Type B pancreatic cell (in vitro differentiated cells): ENCODE measurements around the gene ROCK1. TPM values are rescaled to one million over a fixed set of nuclear protein-coding genes. Genes with fewer than 3 reads are reported as not detected.

ENCODE experiments used
- DNase-seq: peaks from one replicate; pipeline ENCODE4 v3.0.0; 2021; ENCODE audit warnings: mixed read lengths; ENCODE audit not compliant: unreplicated experiment; ENCODE audit errors: extremely low spot score
- H3K27ac Mint-ChIP-seq: 2 replicates; pipeline ENCODE4 v1.8.0; 2021; ENCODE audit warnings: mild to moderate bottlenecking, mixed read lengths
- H3K27me3 Mint-ChIP-seq: 2 replicates; pipeline ENCODE4 v1.8.0; 2021; ENCODE audit warnings: mixed read lengths
- H3K36me3 Mint-ChIP-seq: 2 replicates; pipeline ENCODE4 v1.8.0; 2021; ENCODE audit warnings: mixed read lengths
- H3K4me1 Mint-ChIP-seq: one replicate; pipeline ENCODE4 v1.8.0; 2021; ENCODE audit warnings: mixed read lengths; ENCODE audit not compliant: unreplicated experiment
- H3K4me3 Mint-ChIP-seq: 2 replicates; pipeline ENCODE4 v1.8.0; 2021; ENCODE audit warnings: mild to moderate bottlenecking, mixed read lengths
- H3K9me3 Mint-ChIP-seq: 2 replicates; pipeline ENCODE4 v1.8.0; 2021; ENCODE audit warnings: mixed read lengths
- CTCF ChIP-seq: fragments of 200-600 bp; sonication (generic); conservative IDR thresholded peaks from 2 replicates; pipeline ENCODE4 v1.5.0; 2021; ENCODE audit warnings: antibody characterized with exemption, mild to moderate bottlenecking
- total RNA-seq: library from RNA; stranded (reverse); gene quantifications from 2 replicates; pipeline ENCODE4 v1.2.1, GENCODE V29; 2021; ENCODE audit warnings: low replicate concordance

ROCK1 gene
- total RNA-seq, 1 donor from 2014 or later: 42.4 TPM

- no peak for DNase-seq
- H3K27me3 Mint-ChIP-seq: peaks cover 2% of the 10 kb centered on the region
- H3K4me3 Mint-ChIP-seq: no peak overlapping the region
- peaks cover 7% of the 10 kb centered on the region for H3K4me1 Mint-ChIP-seq
- H3K9me3 Mint-ChIP-seq: no peaks in the 10 kb centered on the region
- H3K36me3 Mint-ChIP-seq: no peaks in the 10 kb centered on the region
- TF ChIP-seq CTCF: no peak
- H3K27ac Mint-ChIP-seq: no peak overlapping the region
Observed at GRCh38 chr18:21118806-21119205, 7.2 kb upstream of the ROCK1 start.

- peaks cover 7% of the 10 kb centered on the region for H3K4me1 Mint-ChIP-seq
- TF ChIP-seq CTCF: no peak
- no peak overlapping the region for H3K27ac Mint-ChIP-seq
- DNase-seq: no peak
- no peaks in the 10 kb centered on the region for H3K9me3 Mint-ChIP-seq
- H3K4me3 Mint-ChIP-seq: peak overlapping the region; percentile 11
- peaks cover 2% of the 10 kb centered on the region for H3K27me3 Mint-ChIP-seq
- H3K36me3 Mint-ChIP-seq: no peaks in the 10 kb centered on the region
Observed at GRCh38 chr18:21117409-21118131, 6.0 kb upstream of the ROCK1 start.

- H3K9me3 Mint-ChIP-seq: no peaks in the 10 kb centered on the region
- H3K36me3 Mint-ChIP-seq: no peaks in the 10 kb centered on the region
- H3K4me1 Mint-ChIP-seq: peaks cover 7% of the 10 kb centered on the region
- H3K27ac Mint-ChIP-seq: no peak overlapping the region
- no peak for DNase-seq
- no peak overlapping the region for H3K4me3 Mint-ChIP-seq
- TF ChIP-seq CTCF: no peak
- peaks cover 2% of the 10 kb centered on the region for H3K27me3 Mint-ChIP-seq
Observed at GRCh38 chr18:21115519-21116411, 4.2 kb upstream of the ROCK1 start.

- Mint-ChIP-seq H3K4me3 (no peak overlapping the region), H3K9me3 (no peaks in the 10 kb centered on the region), H3K27me3 (peaks cover 2% of the 10 kb centered on the region), H3K36me3 (no peaks in the 10 kb centered on the region), H3K27ac (peak overlapping the region; percentile 78), H3K4me1 (peaks cover 5% of the 10 kb centered on the region)
- TF ChIP-seq CTCF: no peak
- no peak for DNase-seq
Observed at GRCh38 chr18:21112543-21113105, 1.0 kb upstream of the ROCK1 start.

- Mint-ChIP-seq H3K4me3 (no peak overlapping the region), H3K4me1 (peaks cover 5% of the 10 kb centered on the region), H3K27ac (peak overlapping the region; percentile 78), H3K27me3 (peaks cover 2% of the 10 kb centered on the region), H3K9me3 (no peaks in the 10 kb centered on the region), H3K36me3 (no peaks in the 10 kb centered on the region)
- no peak for TF ChIP-seq CTCF
- no peak for DNase-seq
Observed at GRCh38 chr18:21112140-21112473, 494 bp upstream of the ROCK1 start.
